Measurements from ENCODE around the gene PDZK1IP1. TPM values are rescaled to one million over a fixed set of nuclear protein-coding genes. Genes with fewer than 3 reads are reported as not detected.

Gene PDZK1IP1
- total and polyA plus RNA-seq, 2 experiments from 2014 or later: not detected

DNA sequence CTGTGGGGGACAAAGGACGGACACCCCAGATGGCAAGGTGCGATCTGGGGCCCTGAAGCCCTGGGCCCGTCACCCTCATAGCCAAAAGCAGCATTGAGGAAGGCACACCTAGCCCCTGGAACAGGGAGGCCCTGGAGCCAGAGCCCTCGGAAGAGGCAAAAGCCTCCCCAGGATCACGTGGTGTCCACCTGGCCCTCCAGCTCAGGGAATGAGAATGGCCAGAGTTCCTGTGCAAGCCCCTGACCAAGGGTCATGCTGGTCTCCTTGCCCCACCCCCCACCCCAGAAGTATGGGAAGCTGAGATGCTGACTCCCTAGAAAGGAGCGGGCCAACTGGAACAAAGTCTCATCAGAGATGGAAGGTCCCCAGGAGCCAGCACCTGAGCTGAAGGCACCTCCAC, 1.0 kb upstream of the PDZK1IP1 start:
- WGBS, 2 experiments (ENCODE audit: low coverage in 1 of 2, low lambda C conversion rate in 2 of 2, missing lambda C conversion rate in 2 of 2): 88 to 95% methylated on average over 6 of the region's 6 CpGs
- no peak overlapping the region for H3K4me2 ChIP-seq (ENCODE audit: unreplicated experiment)
- in situ Hi-C loops (cut with MboI): no loop called here

DNA sequence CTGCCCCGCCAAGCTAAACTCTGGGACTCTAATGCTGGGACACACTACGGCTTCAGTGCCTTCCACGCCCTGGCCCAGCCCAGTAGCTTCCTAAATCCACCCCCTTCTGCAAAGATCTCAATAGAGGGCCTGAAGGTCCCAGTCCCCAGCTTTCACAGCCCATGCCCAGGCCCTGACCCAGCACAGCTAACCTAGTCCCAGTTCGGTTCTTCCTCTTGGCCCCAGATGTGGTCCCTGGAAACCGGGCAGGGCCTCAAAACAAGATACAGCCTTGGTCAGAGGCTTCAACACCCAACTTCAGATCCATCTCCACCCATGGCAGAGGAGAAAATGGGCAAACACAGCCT, 646 bp upstream of the PDZK1IP1 start:
- TF ChIP-seq EZH2phosphoT487 (IDR thresholded peaks at IDR 0.05; ENCODE audit: insufficient read depth, low read depth) (no peak), EZH2 (IDR thresholded peaks at IDR 0.05; ENCODE audit: insufficient read depth, poor library complexity, severe bottlenecking) (no peak)
- no peaks in the 10 kb centered on the region for H3K27me3 ChIP-seq (replicated peaks; ENCODE audit: insufficient read depth)
- H3K79me2 ChIP-seq (ENCODE audit: insufficient read depth): no peaks in the 10 kb centered on the region
- H3K9me3 ChIP-seq (ENCODE audit: low read depth): no peaks in the 10 kb centered on the region
- peaks cover 9% of the 10 kb centered on the region; the same call in 1 of the 2 replicates for H3F3A ChIP-seq (ENCODE audit: insufficient read depth)
- H3K27ac ChIP-seq: no peak overlapping the region
- no peak overlapping the region for H3K9ac ChIP-seq
- peak overlapping the region; percentile 43 for H3K4me2 ChIP-seq (ENCODE audit: unreplicated experiment)
- no peak overlapping the region for H3K4me3 ChIP-seq
- H3K4me1 ChIP-seq (ENCODE audit: insufficient read depth): peaks cover 18% of the 10 kb centered on the region
- H2AFZ ChIP-seq: no peak overlapping the region
- in situ Hi-C loops (cut with MboI): no loop called here
- 5 to 12% methylated on average over 5 of the region's 5 CpGs for WGBS, 2 experiments (ENCODE audit: low coverage in 1 of 2, low lambda C conversion rate in 2 of 2, missing lambda C conversion rate in 2 of 2)
- DNase-seq: no peak
- H3K36me3 ChIP-seq (ENCODE audit: low read depth): no peaks in the 10 kb centered on the region
- no peaks in the 10 kb centered on the region for H4K20me1 ChIP-seq (ENCODE audit: insufficient read depth)
- no peaks in the 10 kb centered on the region for H3K9me2 ChIP-seq (ENCODE audit: insufficient read depth)

More for the DNA sequence above, 1.0 kb upstream of the PDZK1IP1 start:
- Histone ChIP-seq H3K9ac (no peak overlapping the region), H2AFZ (no peak overlapping the region), H3K9me2 (ENCODE audit: insufficient read depth) (no peaks in the 10 kb centered on the region), H3K79me2 (ENCODE audit: insufficient read depth) (no peaks in the 10 kb centered on the region), H3K4me3 (no peak overlapping the region), H3K27me3 (replicated peaks; ENCODE audit: insufficient read depth) (no peaks in the 10 kb centered on the region), H3F3A (ENCODE audit: insufficient read depth) (peaks cover 9% of the 10 kb centered on the region; the same call in 1 of the 2 replicates), H3K4me1 (ENCODE audit: insufficient read depth) (peaks cover 18% of the 10 kb centered on the region), H4K20me1 (ENCODE audit: insufficient read depth) (no peaks in the 10 kb centered on the region), H3K36me3 (ENCODE audit: low read depth) (no peaks in the 10 kb centered on the region), H3K9me3 (ENCODE audit: low read depth) (no peaks in the 10 kb centered on the region), H3K27ac (no peak overlapping the region)
- no peak for DNase-seq
- TF ChIP-seq EZH2 (IDR thresholded peaks at IDR 0.05; ENCODE audit: insufficient read depth, poor library complexity, severe bottlenecking) (no peak), EZH2phosphoT487 (IDR thresholded peaks at IDR 0.05; ENCODE audit: insufficient read depth, low read depth) (no peak)

DNA sequence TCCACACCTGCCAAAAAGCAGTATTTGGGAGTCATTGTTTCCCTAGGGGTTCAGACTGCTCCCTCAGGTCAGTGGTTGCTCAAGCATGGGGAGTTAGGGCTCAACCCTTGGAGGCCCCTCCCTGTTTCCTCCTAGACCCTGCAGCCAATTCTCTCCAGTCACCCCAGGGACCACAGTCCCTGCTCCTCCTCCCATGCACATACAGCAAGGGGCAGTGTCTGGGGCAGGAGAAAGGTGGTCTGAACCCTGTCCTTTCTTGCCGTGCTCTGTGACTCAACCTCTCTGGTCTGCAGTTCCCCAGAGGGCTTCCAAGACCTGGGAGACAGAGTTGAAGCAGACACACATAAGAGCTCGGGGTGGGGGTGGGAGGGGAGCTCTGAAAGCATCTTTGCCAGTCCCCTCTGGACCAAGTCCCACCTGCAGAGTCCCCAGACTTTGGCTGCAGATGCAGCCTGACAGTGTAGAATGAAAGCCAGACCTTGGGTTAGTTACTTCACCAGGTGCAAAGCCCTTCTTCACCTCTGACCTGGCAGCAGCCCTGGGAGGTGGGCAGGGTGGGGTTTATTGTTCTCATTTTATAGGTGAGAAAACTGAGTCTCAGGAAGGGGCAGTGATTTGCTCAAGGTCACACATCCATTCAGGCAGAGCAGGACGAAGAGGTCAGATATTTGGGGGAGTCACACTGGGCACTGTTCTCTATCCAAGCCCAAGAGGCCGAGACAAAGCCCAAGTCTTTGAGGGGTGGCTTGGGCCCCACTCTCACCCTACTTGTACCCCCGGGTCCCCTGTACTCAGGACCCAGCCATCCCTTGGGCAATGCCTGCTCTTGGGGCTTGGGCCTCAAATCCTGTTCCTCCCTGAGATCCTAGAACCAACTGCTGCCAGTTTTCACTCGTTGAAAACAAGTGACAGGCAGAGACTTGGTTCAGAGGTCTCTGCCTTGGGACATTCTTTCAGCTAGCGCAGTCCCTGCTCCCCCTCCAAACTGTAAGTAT, 748 bp downstream of the PDZK1IP1 start:
- H3K4me1 ChIP-seq (ENCODE audit: insufficient read depth): peaks cover 18% of the 10 kb centered on the region
- no peak for TF ChIP-seq EZH2phosphoT487 (IDR thresholded peaks at IDR 0.05; ENCODE audit: insufficient read depth, low read depth)
- TF ChIP-seq EZH2 (IDR thresholded peaks at IDR 0.05; ENCODE audit: insufficient read depth, poor library complexity, severe bottlenecking): no peak
- no peak overlapping the region for H3K4me2 ChIP-seq (ENCODE audit: unreplicated experiment)
- H3K4me3 ChIP-seq: no peak overlapping the region
- H3K36me3 ChIP-seq (ENCODE audit: low read depth): no peaks in the 10 kb centered on the region
- no peaks in the 10 kb centered on the region for H3K9me2 ChIP-seq (ENCODE audit: insufficient read depth)
- H4K20me1 ChIP-seq (ENCODE audit: insufficient read depth): no peaks in the 10 kb centered on the region
- no peak overlapping the region for H3K9ac ChIP-seq
- in situ Hi-C loops (cut with MboI): loop anchor here (5.0 kb wide), 1 partner anchor 518 kb away; no protein-coding TSS in a partner anchor
- no peaks in the 10 kb centered on the region for H3K79me2 ChIP-seq (ENCODE audit: insufficient read depth)
- peak overlapping the region; percentile 53; the same call in 1 of the 2 replicates for H2AFZ ChIP-seq
- no peak for DNase-seq
- peaks cover 9% of the 10 kb centered on the region; the same call in 1 of the 2 replicates for H3F3A ChIP-seq (ENCODE audit: insufficient read depth)
- no peaks in the 10 kb centered on the region for H3K27me3 ChIP-seq (replicated peaks; ENCODE audit: insufficient read depth)
- WGBS, 2 experiments (ENCODE audit: low coverage in 1 of 2, low lambda C conversion rate in 2 of 2, missing lambda C conversion rate in 2 of 2): 76 to 77% methylated on average over 6 to 7 of the region's 7 CpGs
- no peak overlapping the region for H3K27ac ChIP-seq
- no peaks in the 10 kb centered on the region for H3K9me3 ChIP-seq (ENCODE audit: low read depth)

DNA sequence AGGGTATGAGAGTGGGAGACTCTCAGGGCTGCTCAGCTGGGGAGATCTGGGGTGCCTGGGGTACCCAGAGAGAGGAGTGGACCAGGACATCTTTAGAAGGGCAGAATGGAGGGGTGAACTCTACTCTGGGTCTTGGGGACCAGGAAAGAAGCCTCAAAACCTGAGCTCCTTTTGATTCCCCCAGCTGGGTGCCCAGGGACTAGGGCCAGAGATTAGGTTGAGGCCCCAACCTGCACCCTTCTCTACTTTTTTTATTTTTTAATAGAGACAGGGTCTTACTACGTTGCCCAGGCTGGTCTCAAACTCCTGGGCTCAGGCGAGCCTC, 1.9 kb downstream of the PDZK1IP1 start:
- no peak overlapping the region for H3K9ac ChIP-seq
- H3K9me2 ChIP-seq (ENCODE audit: insufficient read depth): no peaks in the 10 kb centered on the region
- H3K4me2 ChIP-seq (ENCODE audit: unreplicated experiment): no peak overlapping the region
- H3K4me3 ChIP-seq: no peak overlapping the region
- H3K9me3 ChIP-seq (ENCODE audit: low read depth): no peaks in the 10 kb centered on the region
- TF ChIP-seq EZH2phosphoT487 (IDR thresholded peaks at IDR 0.05; ENCODE audit: insufficient read depth, low read depth): no peak
- H3K79me2 ChIP-seq (ENCODE audit: insufficient read depth): no peaks in the 10 kb centered on the region
- H4K20me1 ChIP-seq (ENCODE audit: insufficient read depth): no peaks in the 10 kb centered on the region
- no peak for DNase-seq
- H3K4me1 ChIP-seq (ENCODE audit: insufficient read depth): peaks cover 18% of the 10 kb centered on the region
- H2AFZ ChIP-seq: no peak overlapping the region
- no peaks in the 10 kb centered on the region for H3K27me3 ChIP-seq (replicated peaks; ENCODE audit: insufficient read depth)
- H3K27ac ChIP-seq: no peak overlapping the region
- H3F3A ChIP-seq (ENCODE audit: insufficient read depth): peaks cover 9% of the 10 kb centered on the region; the same call in 1 of the 2 replicates
- 41 to 54% methylated on average over 2 of the region's 2 CpGs for WGBS, 2 experiments (ENCODE audit: low coverage in 1 of 2, low lambda C conversion rate in 2 of 2, missing lambda C conversion rate in 2 of 2)
- in situ Hi-C loops (cut with MboI): loop anchor here (5.0 kb wide), 1 partner anchor 519 kb away; no protein-coding TSS in a partner anchor
- no peaks in the 10 kb centered on the region for H3K36me3 ChIP-seq (ENCODE audit: low read depth)

Data from GM23248 (cell line).